22Rv1 (cell line): Measurements from ENCODE around the gene INSYN2A.

Experiments used
- ZFX ChIP-seq: fragments of 450-650 bp; IDR thresholded peaks from 2 replicates; pipeline ENCODE4 v1.6.1; 2017; ENCODE audit warnings: antibody characterized with exemption, borderline replicate concordance
- TF ChIP-seq, protein P1 (sequence below): fragments of 450-650 bp; IDR thresholded peaks from 2 replicates; pipeline ENCODE4 v1.5.1; 2017; ENCODE audit warnings: mild to moderate bottlenecking

DNA sequence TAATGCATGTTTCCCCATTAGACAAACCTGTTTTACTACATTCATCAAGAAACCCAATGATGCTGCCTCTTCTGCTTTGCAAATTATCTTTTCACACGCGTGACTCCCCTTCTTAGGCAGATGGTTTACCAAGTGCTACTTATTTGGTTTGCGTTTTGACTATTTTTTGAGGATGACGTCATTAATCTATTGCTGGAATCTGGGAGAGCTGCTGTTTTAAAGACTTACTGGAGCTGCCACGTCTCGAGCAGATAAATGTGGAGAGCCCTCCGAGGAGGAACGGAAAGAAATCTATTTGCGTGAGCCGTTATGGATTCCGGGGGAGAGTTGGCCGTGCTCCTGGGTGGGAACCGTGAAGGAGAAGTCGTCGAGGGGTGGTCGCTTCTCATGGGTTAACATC, 19.7 kb downstream of the INSYN2A start:
- TF ChIP-seq, protein P1, sequence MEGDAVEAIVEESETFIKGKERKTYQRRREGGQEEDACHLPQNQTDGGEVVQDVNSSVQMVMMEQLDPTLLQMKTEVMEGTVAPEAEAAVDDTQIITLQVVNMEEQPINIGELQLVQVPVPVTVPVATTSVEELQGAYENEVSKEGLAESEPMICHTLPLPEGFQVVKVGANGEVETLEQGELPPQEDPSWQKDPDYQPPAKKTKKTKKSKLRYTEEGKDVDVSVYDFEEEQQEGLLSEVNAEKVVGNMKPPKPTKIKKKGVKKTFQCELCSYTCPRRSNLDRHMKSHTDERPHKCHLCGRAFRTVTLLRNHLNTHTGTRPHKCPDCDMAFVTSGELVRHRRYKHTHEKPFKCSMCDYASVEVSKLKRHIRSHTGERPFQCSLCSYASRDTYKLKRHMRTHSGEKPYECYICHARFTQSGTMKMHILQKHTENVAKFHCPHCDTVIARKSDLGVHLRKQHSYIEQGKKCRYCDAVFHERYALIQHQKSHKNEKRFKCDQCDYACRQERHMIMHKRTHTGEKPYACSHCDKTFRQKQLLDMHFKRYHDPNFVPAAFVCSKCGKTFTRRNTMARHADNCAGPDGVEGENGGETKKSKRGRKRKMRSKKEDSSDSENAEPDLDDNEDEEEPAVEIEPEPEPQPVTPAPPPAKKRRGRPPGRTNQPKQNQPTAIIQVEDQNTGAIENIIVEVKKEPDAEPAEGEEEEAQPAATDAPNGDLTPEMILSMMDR: no peak
- TF ChIP-seq ZFX: no peak
